ENCODE measurements around the gene ZNF763.
"Not testable (repeated sequence)": the region's sequence is repeated elsewhere in the genome, so short reads cannot be mapped to it uniquely, and the experiment has no call there.

ZNF763 gene

GRCh38 chr19:11964858-11965645 is at the start of gene ZNF763:
Gene ZNF763 (plus strand): TSS chr19:11965040. CDS start chr19:11965209, 169 bp downstream.
- peak; percentile 90 for DNase-seq

GRCh38 chr19:11921852-11922495 is 42.9 kb upstream of the ZNF763 start:
- DNase-seq = no peak

- DNase-seq = peak; percentile 78
Measured at GRCh38 chr19:11924886-11925650, 39.8 kb upstream of the ZNF763 start, which contains the start of gene ZNF700. Gene ZNF700 (plus strand): TSS chr19:11925107. CDS start chr19:11925211, 104 bp downstream.

GRCh38 chr19:11925651-11926187 is 39.1 kb upstream of the ZNF763 start:
- DNase-seq = not testable (repeated sequence)

GRCh38 chr19:11927227-11927626 is 37.6 kb upstream of the ZNF763 start:
- no peak for DNase-seq

- DNase-seq = no peak
Measured at GRCh38 chr19:11931051-11931450, 33.8 kb upstream of the ZNF763 start.

- no peak for DNase-seq
Measured at GRCh38 chr19:11931513-11931912, 33.3 kb upstream of the ZNF763 start.

GRCh38 chr19:11935829-11936228 is 29.0 kb upstream of the ZNF763 start:
- DNase-seq = not testable (repeated sequence)

GRCh38 chr19:11938383-11938782 is 26.5 kb upstream of the ZNF763 start:
- DNase-seq = not testable (repeated sequence)

GRCh38 chr19:11941361-11941887 is 23.4 kb upstream of the ZNF763 start:
- DNase-seq = not testable (repeated sequence)

GRCh38 chr19:11942008-11942842 is 22.6 kb upstream of the ZNF763 start:
- no peak for DNase-seq

- no peak for DNase-seq
Measured at GRCh38 chr19:11942843-11943108, 22.1 kb upstream of the ZNF763 start.

GRCh38 chr19:11944656-11945055 is 20.2 kb upstream of the ZNF763 start:
- DNase-seq = no peak

GRCh38 chr19:11948646-11949045 is 16.2 kb upstream of the ZNF763 start:
- DNase-seq = no peak

GRCh38 chr19:11949201-11949600 is 15.6 kb upstream of the ZNF763 start:
- no peak for DNase-seq

- not testable (repeated sequence) for DNase-seq
Measured at GRCh38 chr19:11949614-11950080, 15.2 kb upstream of the ZNF763 start.

- no peak for DNase-seq
Measured at GRCh38 chr19:11950312-11950711, 14.5 kb upstream of the ZNF763 start.

- DNase-seq = peak; percentile 51
Measured at GRCh38 chr19:11963566-11964355, 1.1 kb upstream of the ZNF763 start.

- peak; percentile 28 for DNase-seq
Measured at GRCh38 chr19:11964496-11964857, 363 bp upstream of the ZNF763 start.

GRCh38 chr19:11970174-11970573 is 5.3 kb downstream of the ZNF763 start:
- DNase-seq = no peak

- DNase-seq = no peak
Measured at GRCh38 chr19:11971041-11971440, 6.2 kb downstream of the ZNF763 start.

Measured in amniotic stem cell (primary cell).